ENCODE results near the gene FDX2.
A peak's percentile ranks its signal among the peaks of the same experiment; 100 is the strongest.
"Not testable (repeated sequence)": the region's sequence is repeated elsewhere in the genome, so short reads cannot be mapped to it uniquely, and the experiment has no call there.

Gene FDX2

DNA sequence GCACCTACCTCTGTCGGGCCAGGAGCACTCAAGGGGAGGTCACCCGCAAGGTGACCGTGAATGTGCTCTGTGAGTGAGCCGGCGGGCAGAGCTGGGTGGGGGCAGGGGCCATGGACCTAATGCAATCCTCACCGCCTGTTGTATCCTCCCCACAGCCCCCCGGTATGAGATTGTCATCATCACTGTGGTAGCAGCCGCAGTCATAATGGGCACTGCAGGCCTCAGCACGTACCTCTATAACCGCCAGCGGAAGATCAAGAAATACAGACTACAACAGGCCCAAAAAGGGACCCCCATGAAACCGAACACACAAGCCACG, 30.9 kb downstream of the FDX2 start:
- no peak for TF ChIP-seq YY1 (IDR thresholded peaks at IDR 0.05; ENCODE audit: insufficient read depth, insufficient read length)
- no peak for TF ChIP-seq ZNF274 (IDR thresholded peaks at IDR 0.05; ENCODE audit: low read depth, low read length)

DNA sequence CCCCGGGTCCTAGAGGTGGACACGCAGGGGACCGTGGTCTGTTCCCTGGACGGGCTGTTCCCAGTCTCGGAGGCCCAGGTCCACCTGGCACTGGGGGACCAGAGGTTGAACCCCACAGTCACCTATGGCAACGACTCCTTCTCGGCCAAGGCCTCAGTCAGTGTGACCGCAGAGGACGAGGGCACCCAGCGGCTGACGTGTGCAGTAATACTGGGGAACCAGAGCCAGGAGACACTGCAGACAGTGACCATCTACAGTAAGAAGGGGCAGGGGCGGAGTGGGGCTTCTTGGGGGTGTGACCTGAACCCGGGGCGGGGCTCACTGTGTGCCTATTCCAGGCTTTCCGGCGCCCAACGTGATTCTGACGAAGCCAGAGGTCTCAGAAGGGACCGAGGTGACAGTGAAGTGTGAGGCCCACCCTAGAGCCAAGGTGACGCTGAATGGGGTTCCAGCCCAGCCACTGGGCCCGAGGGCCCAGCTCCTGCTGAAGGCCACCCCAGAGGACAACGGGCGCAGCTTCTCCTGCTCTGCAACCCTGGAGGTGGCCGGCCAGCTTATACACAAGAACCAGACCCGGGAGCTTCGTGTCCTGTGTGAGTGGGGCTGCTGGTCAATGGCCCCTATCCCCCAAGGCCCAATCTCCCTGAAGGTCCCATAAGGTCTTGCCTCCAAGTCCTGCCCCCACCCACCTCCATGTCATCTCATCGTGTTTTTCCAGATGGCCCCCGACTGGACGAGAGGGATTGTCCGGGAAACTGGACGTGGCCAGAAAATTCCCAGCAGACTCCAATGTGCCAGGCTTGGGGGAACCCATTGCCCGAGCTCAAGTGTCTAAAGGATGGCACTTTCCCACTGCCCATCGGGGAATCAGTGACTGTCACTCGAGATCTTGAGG, 31.5 kb downstream of the FDX2 start:
- no peak for DNase-seq (ENCODE audit: low read depth, low spot score)
- peaks cover 19% of the 10 kb centered on the region for H3K4me1 ChIP-seq (ENCODE audit: insufficient read depth, insufficient read length)

More for the DNA sequence above, 30.9 kb downstream of the FDX2 start:
- peaks cover 28% of the 10 kb centered on the region for H3K36me3 ChIP-seq (ENCODE audit: insufficient read depth, insufficient read length, low read length)
- DNase-seq (ENCODE audit: low read depth, low spot score), result no peak
- H3K9ac ChIP-seq (ENCODE audit: insufficient read length, low read depth), result no peak overlapping the region
- H3K9me3 ChIP-seq (ENCODE audit: insufficient read depth, low read length), result no peaks in the 10 kb centered on the region
- H3K4me1 ChIP-seq (ENCODE audit: insufficient read depth, insufficient read length), result peaks cover 19% of the 10 kb centered on the region
- H3K4me3 ChIP-seq (ENCODE audit: insufficient read length, low read depth), result no peak overlapping the region
- peaks cover 26% of the 10 kb centered on the region for H3K27me3 ChIP-seq (ENCODE audit: insufficient read depth, insufficient read length)

DNA sequence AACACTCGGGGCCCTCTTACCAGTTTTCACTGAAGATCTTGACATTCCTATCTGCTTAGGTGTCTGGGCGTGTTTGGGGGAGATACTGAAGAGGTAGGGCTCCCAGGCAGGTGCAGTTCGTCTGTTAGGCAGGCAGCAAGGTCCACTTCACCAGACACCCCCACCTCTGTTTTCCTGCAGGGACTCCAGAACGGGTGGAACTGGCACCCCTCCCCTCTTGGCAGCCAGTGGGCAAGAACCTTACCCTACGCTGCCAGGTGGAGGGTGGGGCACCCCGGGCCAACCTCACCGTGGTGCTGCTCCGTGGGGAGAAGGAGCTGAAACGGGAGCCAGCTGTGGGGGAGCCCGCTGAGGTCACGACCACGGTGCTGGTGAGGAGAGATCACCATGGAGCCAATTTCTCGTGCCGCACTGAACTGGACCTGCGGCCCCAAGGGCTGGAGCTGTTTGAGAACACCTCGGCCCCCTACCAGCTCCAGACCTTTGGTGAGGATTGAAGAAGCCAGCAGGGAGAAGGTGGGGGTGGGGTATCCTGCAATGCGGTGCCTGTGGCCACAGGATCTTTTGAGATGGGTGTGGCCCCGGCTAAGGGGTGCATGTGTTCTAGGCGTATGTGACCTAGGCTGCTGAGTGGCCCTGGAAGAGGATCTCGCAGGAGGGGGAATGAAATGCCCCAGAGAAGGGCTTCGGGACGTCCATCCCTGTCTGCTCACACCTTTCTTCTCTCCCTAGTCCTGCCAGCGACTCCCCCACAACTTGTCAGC, 32.3 kb downstream of the FDX2 start:
- Histone ChIP-seq H3K9ac (ENCODE audit: insufficient read length, low read depth) (peak overlapping the region; percentile 54), H3K9me3 (ENCODE audit: insufficient read depth, low read length) (no peaks in the 10 kb centered on the region), H3K4me1 (ENCODE audit: insufficient read depth, insufficient read length) (peaks cover 15% of the 10 kb centered on the region), H3K36me3 (ENCODE audit: insufficient read depth, insufficient read length, low read length) (peaks cover 28% of the 10 kb centered on the region), H3K4me3 (ENCODE audit: insufficient read length, low read depth) (no peak overlapping the region), H3K27me3 (ENCODE audit: insufficient read depth, insufficient read length) (peaks cover 12% of the 10 kb centered on the region)
- TF ChIP-seq SUZ12 (IDR thresholded peaks at IDR 0.05; ENCODE audit: extremely low read depth, insufficient read depth, insufficient read length), result no peak
- no peak for TF ChIP-seq YY1 (IDR thresholded peaks at IDR 0.05; ENCODE audit: insufficient read depth, insufficient read length)
- no peak for TF ChIP-seq ZNF274 (IDR thresholded peaks at IDR 0.05; ENCODE audit: low read depth, low read length)
- DNase-seq (ENCODE audit: low read depth, low spot score), result no peak

More for the DNA sequence above, 31.5 kb downstream of the FDX2 start:
- Histone ChIP-seq H3K4me3 (ENCODE audit: insufficient read length, low read depth) (no peak overlapping the region), H3K9me3 (ENCODE audit: insufficient read depth, low read length) (no peaks in the 10 kb centered on the region), H3K36me3 (ENCODE audit: insufficient read depth, insufficient read length, low read length) (peaks cover 28% of the 10 kb centered on the region), H3K9ac (ENCODE audit: insufficient read length, low read depth) (no peak overlapping the region), H3K27me3 (ENCODE audit: insufficient read depth, insufficient read length) (peaks cover 19% of the 10 kb centered on the region)
- TF ChIP-seq SUZ12 (IDR thresholded peaks at IDR 0.05; ENCODE audit: extremely low read depth, insufficient read depth, insufficient read length), result no peak
- no peak for TF ChIP-seq ZNF274 (IDR thresholded peaks at IDR 0.05; ENCODE audit: low read depth, low read length)

DNA sequence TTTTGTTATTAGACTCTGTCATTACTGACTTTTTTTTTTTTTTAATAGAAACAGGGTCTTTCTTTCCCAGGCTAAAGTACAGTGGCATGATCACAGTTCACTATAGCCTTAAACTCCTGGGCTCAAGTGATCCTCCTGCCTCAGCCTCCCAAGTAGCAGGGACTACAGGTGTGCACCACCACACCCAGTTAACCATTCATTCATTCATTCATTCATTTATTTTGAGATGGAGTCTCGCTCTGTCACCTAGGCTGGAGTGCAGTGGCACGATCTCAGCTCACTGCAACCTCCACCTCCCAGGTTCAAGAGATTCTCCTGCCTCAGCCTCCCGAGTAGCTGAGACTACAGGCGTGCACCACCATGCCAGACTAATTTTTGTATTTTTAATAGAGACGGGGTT, 33.8 kb downstream of the FDX2 start:
- H3K9me3 ChIP-seq (ENCODE audit: insufficient read depth, low read length); DNase-seq (ENCODE audit: low read depth, low spot score); H3K27me3 ChIP-seq (ENCODE audit: insufficient read depth, insufficient read length); H3K4me3 ChIP-seq (ENCODE audit: insufficient read length, low read depth); H3K9ac ChIP-seq (ENCODE audit: insufficient read length, low read depth): not testable (repeated sequence)
- peaks cover 11% of the 10 kb centered on the region for H3K4me1 ChIP-seq (ENCODE audit: insufficient read depth, insufficient read length)
- H3K36me3 ChIP-seq (ENCODE audit: insufficient read depth, insufficient read length, low read length), result peaks cover 28% of the 10 kb centered on the region

DNA sequence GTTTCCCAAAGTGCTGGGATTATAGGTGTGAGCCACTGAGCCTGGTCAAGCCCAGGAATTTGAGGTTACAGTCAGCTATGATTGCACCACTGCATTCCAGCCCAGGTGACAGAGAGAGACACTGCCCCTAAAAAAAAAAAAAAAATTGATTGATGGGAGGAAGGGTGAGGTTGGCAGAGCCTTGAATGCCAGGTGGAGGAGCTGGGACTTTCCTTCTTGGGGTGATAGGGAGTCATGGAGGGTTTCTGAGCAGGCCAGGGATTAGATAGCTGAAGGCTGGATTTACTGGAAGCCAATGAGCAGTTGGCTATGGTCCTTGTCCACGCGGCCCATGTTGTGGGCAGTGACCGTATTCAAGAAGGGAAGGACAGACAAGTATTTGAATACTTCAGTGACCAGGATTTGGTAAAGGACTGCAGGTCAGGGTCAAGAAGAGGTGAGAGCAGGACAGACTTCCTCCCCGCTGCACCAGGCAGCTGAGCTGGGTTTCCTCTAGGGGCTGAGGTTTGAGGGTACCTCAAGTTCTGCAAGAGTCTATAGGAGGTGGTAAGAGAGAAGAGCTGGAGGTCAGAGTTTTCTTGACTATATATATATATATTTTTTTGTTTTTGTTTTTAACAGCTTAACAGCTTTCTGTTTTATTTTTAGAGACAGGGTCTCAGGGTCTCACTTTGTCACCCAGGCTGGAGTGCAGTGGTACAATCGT, 35.9 kb downstream of the FDX2 start:
- TF ChIP-seq SUZ12 (IDR thresholded peaks at IDR 0.05; ENCODE audit: extremely low read depth, insufficient read depth, insufficient read length) (no peak), YY1 (IDR thresholded peaks at IDR 0.05; ENCODE audit: insufficient read depth, insufficient read length) (no peak), ZNF274 (IDR thresholded peaks at IDR 0.05; ENCODE audit: low read depth, low read length) (no peak)
- H3K27me3 ChIP-seq (ENCODE audit: insufficient read depth, insufficient read length), result no peaks in the 10 kb centered on the region
- no peaks in the 10 kb centered on the region for H3K9me3 ChIP-seq (ENCODE audit: insufficient read depth, low read length)
- no peak for DNase-seq (ENCODE audit: low read depth, low spot score)
- peaks cover 7% of the 10 kb centered on the region for H3K4me1 ChIP-seq (ENCODE audit: insufficient read depth, insufficient read length)
- no peak overlapping the region for H3K9ac ChIP-seq (ENCODE audit: insufficient read length, low read depth)
- peaks cover 18% of the 10 kb centered on the region for H3K36me3 ChIP-seq (ENCODE audit: insufficient read depth, insufficient read length, low read length)
- no peak overlapping the region for H3K4me3 ChIP-seq (ENCODE audit: insufficient read length, low read depth)

DNA sequence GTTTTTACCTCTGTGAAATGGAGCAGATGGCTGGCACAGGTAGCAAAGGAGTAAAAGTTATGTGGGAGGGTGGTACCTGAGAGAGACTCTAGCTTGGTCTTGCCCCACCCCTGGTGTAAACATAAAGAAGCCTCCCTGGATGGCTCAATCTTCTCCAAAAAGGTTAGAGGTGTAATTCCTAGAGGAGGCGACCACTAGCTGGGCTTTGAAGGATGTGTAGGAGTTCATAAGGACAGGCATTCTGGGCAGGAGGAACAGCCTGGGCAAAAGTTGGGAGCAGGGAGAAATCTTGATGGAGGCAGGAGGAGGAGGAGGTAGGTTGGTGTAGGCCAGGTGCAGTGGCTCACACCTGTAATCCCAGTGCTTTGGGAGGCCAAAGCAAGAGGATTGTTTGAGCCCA, 36.9 kb downstream of the FDX2 start:
- H3K4me1 ChIP-seq (ENCODE audit: insufficient read depth, insufficient read length), result peaks cover 7% of the 10 kb centered on the region
- TF ChIP-seq SUZ12 (IDR thresholded peaks at IDR 0.05; ENCODE audit: extremely low read depth, insufficient read depth, insufficient read length) (no peak), ZNF274 (IDR thresholded peaks at IDR 0.05; ENCODE audit: low read depth, low read length) (no peak), YY1 (IDR thresholded peaks at IDR 0.05; ENCODE audit: insufficient read depth, insufficient read length) (no peak)
- no peak overlapping the region for H3K9ac ChIP-seq (ENCODE audit: insufficient read length, low read depth)
- peaks cover 13% of the 10 kb centered on the region for H3K36me3 ChIP-seq (ENCODE audit: insufficient read depth, insufficient read length, low read length)
- DNase-seq (ENCODE audit: low read depth, low spot score), result no peak
- no peaks in the 10 kb centered on the region for H3K27me3 ChIP-seq (ENCODE audit: insufficient read depth, insufficient read length)
- no peaks in the 10 kb centered on the region for H3K9me3 ChIP-seq (ENCODE audit: insufficient read depth, low read length)
- H3K4me3 ChIP-seq (ENCODE audit: insufficient read length, low read depth), result no peak overlapping the region

All from NT2/D1 (cell line).